ENCODE results near the gene DLL3. TPM values are rescaled to one million over a fixed set of nuclear protein-coding genes. Genes with fewer than 3 reads are reported as not detected.

DLL3 gene
- total RNA-seq, 1 donor from 2014 or later: 0.62 TPM

DNA sequence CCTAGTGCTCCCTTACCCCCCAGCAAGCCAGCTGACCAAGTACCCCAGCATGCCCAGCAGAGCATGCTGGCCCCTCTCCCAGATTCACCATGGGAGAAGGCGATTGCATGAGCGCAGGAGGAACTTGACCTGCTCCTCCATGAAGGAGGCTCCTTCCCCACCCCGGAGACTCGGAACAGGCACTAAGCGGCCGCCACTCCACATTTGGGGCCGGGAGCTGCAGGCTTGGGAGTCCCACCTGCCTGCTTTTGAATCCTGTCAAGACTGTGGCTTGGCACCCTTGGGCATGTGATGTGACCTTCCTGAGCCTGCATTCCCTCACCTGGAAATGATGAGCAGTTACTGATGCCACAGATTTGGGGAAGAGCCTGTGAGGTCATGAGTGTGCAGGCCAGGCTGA, 30.8 kb upstream of the DLL3 start:
- no peak overlapping the region for H3K27ac Mint-ChIP-seq (ENCODE audit: unreplicated experiment)
- DNase-seq (ENCODE audit: extremely low spot score, unreplicated experiment): no peak
- no peak overlapping the region for H3K4me3 Mint-ChIP-seq (ENCODE audit: unreplicated experiment)
- no peaks in the 10 kb centered on the region for H3K27me3 Mint-ChIP-seq (ENCODE audit: unreplicated experiment)
- H3K36me3 Mint-ChIP-seq (ENCODE audit: unreplicated experiment): peaks cover 59% of the 10 kb centered on the region
- no peaks in the 10 kb centered on the region for H3K4me1 Mint-ChIP-seq (ENCODE audit: unreplicated experiment)
- H3K9me3 Mint-ChIP-seq (ENCODE audit: unreplicated experiment): no peaks in the 10 kb centered on the region
- TF ChIP-seq, protein P1, sequence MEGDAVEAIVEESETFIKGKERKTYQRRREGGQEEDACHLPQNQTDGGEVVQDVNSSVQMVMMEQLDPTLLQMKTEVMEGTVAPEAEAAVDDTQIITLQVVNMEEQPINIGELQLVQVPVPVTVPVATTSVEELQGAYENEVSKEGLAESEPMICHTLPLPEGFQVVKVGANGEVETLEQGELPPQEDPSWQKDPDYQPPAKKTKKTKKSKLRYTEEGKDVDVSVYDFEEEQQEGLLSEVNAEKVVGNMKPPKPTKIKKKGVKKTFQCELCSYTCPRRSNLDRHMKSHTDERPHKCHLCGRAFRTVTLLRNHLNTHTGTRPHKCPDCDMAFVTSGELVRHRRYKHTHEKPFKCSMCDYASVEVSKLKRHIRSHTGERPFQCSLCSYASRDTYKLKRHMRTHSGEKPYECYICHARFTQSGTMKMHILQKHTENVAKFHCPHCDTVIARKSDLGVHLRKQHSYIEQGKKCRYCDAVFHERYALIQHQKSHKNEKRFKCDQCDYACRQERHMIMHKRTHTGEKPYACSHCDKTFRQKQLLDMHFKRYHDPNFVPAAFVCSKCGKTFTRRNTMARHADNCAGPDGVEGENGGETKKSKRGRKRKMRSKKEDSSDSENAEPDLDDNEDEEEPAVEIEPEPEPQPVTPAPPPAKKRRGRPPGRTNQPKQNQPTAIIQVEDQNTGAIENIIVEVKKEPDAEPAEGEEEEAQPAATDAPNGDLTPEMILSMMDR (IDR thresholded peaks at IDR 0.05): no peak

DNA sequence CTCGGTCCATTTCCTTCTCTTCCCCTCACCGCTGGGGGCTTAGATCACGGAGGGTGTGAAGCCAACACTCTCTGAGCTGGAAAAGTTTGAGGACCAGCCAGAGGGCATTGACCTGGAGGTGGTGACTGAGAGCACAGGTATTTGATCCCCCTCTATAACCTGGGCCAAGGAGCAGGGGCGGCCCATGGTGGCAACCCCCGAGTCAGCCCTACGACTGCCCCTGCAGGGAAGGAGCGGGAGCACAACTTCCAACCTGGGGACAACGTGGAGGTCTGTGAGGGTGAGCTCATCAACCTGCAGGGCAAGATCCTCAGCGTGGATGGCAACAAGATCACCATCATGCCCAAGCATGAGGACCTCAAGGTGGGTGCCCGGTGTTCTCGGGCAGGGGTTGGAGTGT, 29.7 kb upstream of the DLL3 start:
- TF ChIP-seq, protein P1 (IDR thresholded peaks at IDR 0.05): no peak
- H3K9me3 Mint-ChIP-seq (ENCODE audit: unreplicated experiment): no peaks in the 10 kb centered on the region
- no peaks in the 10 kb centered on the region for H3K4me1 Mint-ChIP-seq (ENCODE audit: unreplicated experiment)

DNA sequence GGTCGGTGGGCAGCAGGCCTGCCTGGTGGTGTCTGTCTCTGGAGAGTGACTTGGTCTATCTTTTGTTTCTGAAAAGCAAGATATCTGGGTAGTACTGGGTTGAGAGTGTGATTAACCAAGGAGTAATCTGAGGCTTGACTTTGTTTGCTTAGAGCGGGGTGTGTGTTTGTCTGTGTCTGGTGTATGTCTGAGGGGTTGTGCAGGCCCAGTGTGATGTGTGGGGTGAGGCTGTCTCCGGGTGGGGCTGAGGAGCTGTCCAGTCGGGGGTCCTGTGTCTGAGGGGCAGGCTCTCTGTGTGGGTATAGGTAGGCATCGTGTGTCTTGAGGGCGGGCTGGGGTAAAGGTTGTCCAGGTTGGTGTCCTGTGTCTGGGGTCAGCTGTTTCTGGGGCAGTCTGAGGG, 29.2 kb upstream of the DLL3 start:
- no peak for DNase-seq (ENCODE audit: extremely low spot score, unreplicated experiment)

More for the DNA sequence above, 29.7 kb upstream of the DLL3 start:
- no peak for DNase-seq (ENCODE audit: extremely low spot score, unreplicated experiment)
- H3K27me3 Mint-ChIP-seq (ENCODE audit: unreplicated experiment): no peaks in the 10 kb centered on the region
- peaks cover 59% of the 10 kb centered on the region for H3K36me3 Mint-ChIP-seq (ENCODE audit: unreplicated experiment)
- no peak overlapping the region for H3K4me3 Mint-ChIP-seq (ENCODE audit: unreplicated experiment)
- no peak overlapping the region for H3K27ac Mint-ChIP-seq (ENCODE audit: unreplicated experiment)

DNA sequence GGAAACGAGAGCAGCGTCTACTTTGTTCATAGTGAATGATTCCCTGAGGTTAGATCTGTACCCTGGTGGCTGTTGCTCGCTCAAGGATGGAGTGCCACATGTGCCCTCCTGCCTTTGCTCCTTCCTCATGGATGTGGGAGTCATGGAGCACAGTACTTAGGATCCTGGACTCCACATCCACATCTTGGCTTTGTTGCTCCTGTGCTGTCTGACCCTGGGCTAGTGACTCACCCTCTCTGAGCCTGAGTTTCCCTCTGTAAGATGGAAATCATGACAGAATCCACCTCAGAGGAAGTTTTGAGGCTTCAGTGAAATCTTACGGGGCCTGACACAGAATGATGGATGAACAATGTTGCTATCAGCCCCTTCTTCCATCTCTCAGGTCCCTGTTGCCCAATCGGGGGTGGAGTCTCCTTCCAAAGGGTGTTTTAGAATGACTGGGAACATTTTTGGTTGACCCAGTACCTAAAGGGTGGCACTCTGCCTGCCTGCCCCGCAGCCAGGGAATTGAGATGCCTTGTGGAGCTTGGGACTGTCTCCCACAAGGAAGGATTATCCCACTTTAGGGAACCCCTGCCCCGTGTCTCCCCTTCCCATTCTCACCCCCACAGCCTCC, 27.9 kb upstream of the DLL3 start:
- DNase-seq (ENCODE audit: extremely low spot score, unreplicated experiment): no peak
- Mint-ChIP-seq H3K27me3 (ENCODE audit: unreplicated experiment) (no peaks in the 10 kb centered on the region), H3K4me3 (ENCODE audit: unreplicated experiment) (no peak overlapping the region), H3K27ac (ENCODE audit: unreplicated experiment) (no peak overlapping the region), H3K4me1 (ENCODE audit: unreplicated experiment) (no peaks in the 10 kb centered on the region), H3K9me3 (ENCODE audit: unreplicated experiment) (no peaks in the 10 kb centered on the region), H3K36me3 (ENCODE audit: unreplicated experiment) (peaks cover 57% of the 10 kb centered on the region)
- TF ChIP-seq, protein P1 (IDR thresholded peaks at IDR 0.05): no peak

More for the DNA sequence above, 29.2 kb upstream of the DLL3 start:
- Mint-ChIP-seq H3K4me1 (ENCODE audit: unreplicated experiment) (no peaks in the 10 kb centered on the region), H3K27ac (ENCODE audit: unreplicated experiment) (no peak overlapping the region), H3K9me3 (ENCODE audit: unreplicated experiment) (no peaks in the 10 kb centered on the region), H3K4me3 (ENCODE audit: unreplicated experiment) (no peak overlapping the region), H3K36me3 (ENCODE audit: unreplicated experiment) (peaks cover 60% of the 10 kb centered on the region), H3K27me3 (ENCODE audit: unreplicated experiment) (no peaks in the 10 kb centered on the region)
- TF ChIP-seq, protein P1 (IDR thresholded peaks at IDR 0.05): no peak

DNA sequence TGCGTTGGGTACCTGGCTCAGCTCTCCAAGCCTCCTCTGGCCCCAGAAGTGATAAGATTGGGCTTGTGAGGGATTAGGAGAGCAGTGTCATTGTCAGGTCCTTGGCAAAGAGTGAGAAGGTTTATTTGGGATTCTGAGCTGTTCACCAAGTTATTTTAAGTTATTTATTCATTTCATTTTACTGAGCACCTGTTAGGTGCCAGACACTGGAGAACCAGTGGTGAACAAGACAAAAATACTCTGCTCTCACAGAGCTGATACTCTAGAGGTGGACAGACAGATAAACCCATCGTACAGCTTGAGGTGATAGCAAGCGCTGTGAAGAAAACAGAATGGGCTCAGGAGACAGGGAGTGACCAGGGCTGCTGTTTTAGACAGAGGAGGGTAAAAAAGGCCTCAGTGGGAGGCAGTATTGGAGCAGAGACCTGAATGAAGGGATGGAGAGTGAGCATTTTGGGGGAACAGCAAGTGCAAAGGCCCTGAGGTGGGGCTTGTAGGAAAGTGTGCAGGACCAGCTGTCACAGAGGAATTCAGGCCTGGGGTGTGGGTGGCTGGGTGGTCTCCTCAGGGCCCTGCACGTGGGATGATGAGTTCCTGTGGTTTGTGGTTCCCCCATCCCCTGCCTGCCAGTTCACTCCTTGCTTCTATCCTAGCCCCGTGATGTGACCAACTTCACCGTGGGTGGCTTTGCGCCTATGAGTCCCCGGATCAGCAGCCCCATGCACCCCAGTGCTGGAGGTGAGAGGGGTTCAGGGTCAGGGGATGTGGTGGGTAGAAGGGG, 26.8 kb upstream of the DLL3 start:
- TF ChIP-seq, protein P1 (IDR thresholded peaks at IDR 0.05): no peak
- Mint-ChIP-seq H3K4me3 (ENCODE audit: unreplicated experiment) (no peak overlapping the region), H3K27me3 (ENCODE audit: unreplicated experiment) (no peaks in the 10 kb centered on the region), H3K27ac (ENCODE audit: unreplicated experiment) (no peak overlapping the region), H3K4me1 (ENCODE audit: unreplicated experiment) (no peaks in the 10 kb centered on the region), H3K36me3 (ENCODE audit: unreplicated experiment) (peaks cover 51% of the 10 kb centered on the region), H3K9me3 (ENCODE audit: unreplicated experiment) (no peaks in the 10 kb centered on the region)
- DNase-seq (ENCODE audit: extremely low spot score, unreplicated experiment): no peak

All from osteocyte (in vitro differentiated cells).